ENCODE results near the gene ZBTB21.

DNA sequence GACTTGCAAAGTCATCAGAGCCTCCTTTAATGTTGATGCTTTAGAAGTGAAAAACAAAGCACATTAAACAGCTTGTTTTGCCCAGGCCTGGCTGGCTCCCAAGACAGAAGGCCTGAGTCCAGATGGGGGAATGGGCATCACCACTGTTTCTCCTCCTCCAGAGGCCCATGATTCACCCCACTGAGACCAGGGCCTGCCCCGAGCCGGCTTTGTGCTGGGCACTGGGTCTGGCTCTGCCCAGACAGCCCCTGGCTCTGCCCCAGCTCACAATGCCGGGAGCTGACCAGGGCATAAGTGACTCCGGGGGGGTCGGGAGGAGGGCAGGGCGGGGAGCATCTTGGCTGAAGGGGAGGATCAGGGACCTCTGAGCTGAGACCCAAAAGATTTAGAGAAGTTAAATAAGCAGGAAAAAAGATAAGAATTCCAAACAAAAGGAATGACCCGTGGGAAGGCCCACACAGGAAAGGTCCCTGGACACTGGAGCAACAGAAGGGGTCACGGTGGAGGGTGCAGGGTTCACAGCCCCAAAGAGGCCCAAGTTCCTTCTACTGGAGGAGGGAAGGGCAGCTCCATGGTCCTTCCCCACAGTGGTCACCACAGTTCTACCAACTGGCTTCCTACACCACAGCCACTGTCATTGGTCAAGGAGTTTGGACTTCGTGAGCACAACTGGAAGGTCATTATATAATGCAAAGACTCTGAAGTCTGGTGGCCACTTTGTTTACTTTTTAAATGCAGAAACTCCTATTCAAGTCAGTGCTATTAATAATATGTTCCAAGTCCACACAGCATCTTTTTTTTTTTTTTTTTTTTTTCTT is 61.9 kb downstream of the ZBTB21 start:
- TF ChIP-seq CTCF (IDR thresholded peaks at IDR 0.05): no peak
- no peak for TF ChIP-seq POLR2A (IDR thresholded peaks at IDR 0.05)
- no peak for TF ChIP-seq EP300 (IDR thresholded peaks at IDR 0.05)
